Ovary (tissue), 9 donors: ENCODE data around the gene CALHM6. TPM values are rescaled to one million over a fixed set of nuclear protein-coding genes. Genes with fewer than 3 reads are reported as not detected.

Source experiments
- DNase-seq, 5 donors: peaks; one replicate each; pipeline ENCODE4 v3.0.0-alpha.2; 2019 to 2020
- H3K27ac ChIP-seq, 2 donors: fragments of 200-600 bp; one replicate each; pipeline versions ENCODE4 v1.5.1 to v1.8.0; 2019 to 2022
- H3K27me3 ChIP-seq: fragments of 200-600 bp; one replicate; pipeline ENCODE4 v1.8.0; 2022
- H3K36me3 ChIP-seq: fragments of 200-600 bp; sonication (generic); one replicate; pipeline ENCODE4 v1.5.1; 2019
- H3K4me1 ChIP-seq: one replicate; pipeline ENCODE4 v1.8.1; 2013; ENCODE audit warnings: mild to moderate bottlenecking, moderate library complexity; ENCODE audit not compliant: insufficient read depth
- H3K4me3 ChIP-seq: fragments of 200-600 bp; sonication (generic); one replicate; pipeline ENCODE4 v1.5.1; 2017
- H3K9me3 ChIP-seq, 2 donors: fragments of 200-600 bp in 1 of 2; sonication (generic) in 1 of 2; one replicate each; pipeline versions ENCODE4 v1.5.1 to v1.8.1; 2013 to 2019; ENCODE audit warnings: mild to moderate bottlenecking in 1 of 2, moderate library complexity in 1 of 2
- CTCF ChIP-seq, 3 donors: fragments of 450-650 bp in 2 of 3; fragments of 200-600 bp in 1 of 3; IDR thresholded peaks; one replicate each; pipeline versions ENCODE4 v1.5.1 to v1.8.0; 2016 to 2022; ENCODE audit warnings: antibody characterized with exemption in 3 of 3, mild to moderate bottlenecking in 1 of 3
- EP300 ChIP-seq: sonication (generic); formaldehyde crosslinking; IDR thresholded peaks from one replicate; pipeline ENCODE4 v1.6.1; 2017; ENCODE audit warnings: antibody characterized with exemption
- POLR2A ChIP-seq: fragments of 450-650 bp; IDR thresholded peaks from one replicate; pipeline ENCODE4 v1.6.1; 2017; ENCODE audit warnings: antibody characterized with exemption, mild to moderate bottlenecking, moderate library complexity
- WGBS, 3 donors: extraction: QIAGEN DNeasy Blood & Tissue Kit in 1 of 3; methylation state at CpG; one replicate each; pipeline versions ENCODE4 v1.1.5 to v1.1.7; 2013 to 2017; 5-methylcytosine and 5-hydroxymethylcytosine counted together
- intact Hi-C, 4 donors: fragments of 100-400 bp; cut with DNase I; formaldehyde crosslinking; loops; one replicate each; pipeline versions ENCODE4 v1.11.0 to v1.15.1; 2022 to 2023
- polyA plus RNA-seq, 2 donors: library from polyadenylated mRNA; stranded (reverse); fragments of 200-250 nt in 1 of 2; fragments of 350-450 nt in 1 of 2; fragmentation: Illumina TruSeq in 1 of 2; extraction: RNeasy Lipid Tissue Mini Kit (QIAGEN cat#74804) in 1 of 2; gene quantifications; one replicate each; pipeline ENCODE4 v1.2.3, GENCODE V29; 2013 to 2014
- total RNA-seq, 7 donors: library from RNA; depleted of rRNA in 2 of 7; stranded (reverse); fragments of >200 nt in 2 of 7; fragmentation: NEBNext Ultra II Directional in 3 of 7; extraction: Animal tissue kit (Norgen Biotek cat#: 25700) in 3 of 7; gene quantifications; one replicate each; pipeline versions ENCODE4 v1.1.0 to v1.2.4, GENCODE V29; 2016 to 2023
- donor health status: DM: no; HTN: no; CAD: no; lungs with moderate emphysema.
- donor health status: DM: no; HTN: no; CAD: no.
- donor health status: Bipolar disorder and iron deficiency.
- donor health status: DM: yes; HTN: yes; CAD: no.
- donor health status: DM: no; HTN: no; CAD: no.
- donor health status: DM: yes; HTN: yes; CAD: no.

The CALHM6 gene
- total and polyA plus RNA-seq, 9 donors, result 1.6 to 14.0 (median 3.0) TPM

GRCh38 chr6:116430860-116431259 is 30.3 kb upstream of the CALHM6 start:
- no peaks in the 10 kb centered on the region for H3K9me3 ChIP-seq
- DNase-seq, result no peak
- no peak overlapping the region for H3K4me3 ChIP-seq
- no peaks in the 10 kb centered on the region for H3K27me3 ChIP-seq
- intact Hi-C loops, result no loop called here
- no peak overlapping the region for H3K27ac ChIP-seq
- no peak for TF ChIP-seq POLR2A
- no peak for TF ChIP-seq CTCF (IDR thresholded peaks at IDR 0.05)
- no peak for TF ChIP-seq EP300
- H3K4me1 ChIP-seq, result no peaks in the 10 kb centered on the region
- peaks cover 2% of the 10 kb centered on the region for H3K36me3 ChIP-seq
- 91 to 93% (median 92%) methylated on average over 4 of the region's 4 CpGs for WGBS, 3 donors

GRCh38 chr6:116431964-116432595 is 29.1 kb upstream of the CALHM6 start:
- no peak for TF ChIP-seq CTCF (IDR thresholded peaks at IDR 0.05)
- TF ChIP-seq POLR2A, result no peak
- no peak for TF ChIP-seq EP300
- DNase-seq, result no peak
- H3K4me1 ChIP-seq, result no peaks in the 10 kb centered on the region
- H3K9me3 ChIP-seq, result no peaks in the 10 kb centered on the region
- peaks cover 2% of the 10 kb centered on the region for H3K36me3 ChIP-seq
- no peak overlapping the region for H3K4me3 ChIP-seq
- H3K27ac ChIP-seq, result no peak overlapping the region
- intact Hi-C loops, result no loop called here
- no peaks in the 10 kb centered on the region for H3K27me3 ChIP-seq

- Histone ChIP-seq H3K4me1 (no peaks in the 10 kb centered on the region), H3K27me3 (no peaks in the 10 kb centered on the region), H3K27ac (no peak overlapping the region), H3K4me3 (no peak overlapping the region), H3K9me3 (no peaks in the 10 kb centered on the region), H3K36me3 (peaks cover 2% of the 10 kb centered on the region)
- TF ChIP-seq POLR2A (no peak), CTCF (IDR thresholded peaks at IDR 0.05) (no peak), EP300 (no peak)
- WGBS, 3 donors, result 90 to 94% (median 92%) methylated on average over 4 of the region's 4 CpGs
- no peak for DNase-seq
- intact Hi-C loops, result no loop called here
These were observed 27.9 kb upstream of the CALHM6 start for GRCh38 chr6:116433206-116433712.

- H3K27me3 ChIP-seq, result no peaks in the 10 kb centered on the region
- intact Hi-C loops, result no loop called here
- no peak overlapping the region for H3K27ac ChIP-seq
- 90 to 95% (median 91%) methylated on average over 1 of the region's 1 CpG for WGBS, 3 donors
- H3K36me3 ChIP-seq, result peaks cover 2% of the 10 kb centered on the region
- DNase-seq, result no peak
- H3K9me3 ChIP-seq, result no peaks in the 10 kb centered on the region
- no peaks in the 10 kb centered on the region for H3K4me1 ChIP-seq
- H3K4me3 ChIP-seq, result no peak overlapping the region
- TF ChIP-seq EP300, result no peak
- no peak for TF ChIP-seq POLR2A
- no peak for TF ChIP-seq CTCF (IDR thresholded peaks at IDR 0.05)
These were observed 27.0 kb upstream of the CALHM6 start for GRCh38 chr6:116434056-116434725.
